ENCODE data around the gene MED25. TPM values are rescaled to one million over a fixed set of nuclear protein-coding genes. Genes with fewer than 3 reads are reported as not detected.

Gene MED25
- total RNA-seq, 1 donor from 2014 or later: 85.4 TPM

- Mint-ChIP-seq H3K27me3 (ENCODE audit: low read depth) (peaks cover 3% of the 10 kb centered on the region), H3K36me3 (ENCODE audit: low read depth) (peaks cover 18% of the 10 kb centered on the region), H3K27ac (ENCODE audit: unreplicated experiment) (no peak overlapping the region), H3K9me3 (peaks cover 4% of the 10 kb centered on the region), H3K4me3 (peak overlapping the region; percentile 70), H3K4me1 (peaks cover 8% of the 10 kb centered on the region)
- DNase-seq (ENCODE audit: low read depth, low spot score): no peak
- TF ChIP-seq CTCF (conservative IDR thresholded peaks at IDR 0.05): no peak
These were observed 28.3 kb downstream of the MED25 start for GRCh38 chr19:49846408-49846807.

DNA sequence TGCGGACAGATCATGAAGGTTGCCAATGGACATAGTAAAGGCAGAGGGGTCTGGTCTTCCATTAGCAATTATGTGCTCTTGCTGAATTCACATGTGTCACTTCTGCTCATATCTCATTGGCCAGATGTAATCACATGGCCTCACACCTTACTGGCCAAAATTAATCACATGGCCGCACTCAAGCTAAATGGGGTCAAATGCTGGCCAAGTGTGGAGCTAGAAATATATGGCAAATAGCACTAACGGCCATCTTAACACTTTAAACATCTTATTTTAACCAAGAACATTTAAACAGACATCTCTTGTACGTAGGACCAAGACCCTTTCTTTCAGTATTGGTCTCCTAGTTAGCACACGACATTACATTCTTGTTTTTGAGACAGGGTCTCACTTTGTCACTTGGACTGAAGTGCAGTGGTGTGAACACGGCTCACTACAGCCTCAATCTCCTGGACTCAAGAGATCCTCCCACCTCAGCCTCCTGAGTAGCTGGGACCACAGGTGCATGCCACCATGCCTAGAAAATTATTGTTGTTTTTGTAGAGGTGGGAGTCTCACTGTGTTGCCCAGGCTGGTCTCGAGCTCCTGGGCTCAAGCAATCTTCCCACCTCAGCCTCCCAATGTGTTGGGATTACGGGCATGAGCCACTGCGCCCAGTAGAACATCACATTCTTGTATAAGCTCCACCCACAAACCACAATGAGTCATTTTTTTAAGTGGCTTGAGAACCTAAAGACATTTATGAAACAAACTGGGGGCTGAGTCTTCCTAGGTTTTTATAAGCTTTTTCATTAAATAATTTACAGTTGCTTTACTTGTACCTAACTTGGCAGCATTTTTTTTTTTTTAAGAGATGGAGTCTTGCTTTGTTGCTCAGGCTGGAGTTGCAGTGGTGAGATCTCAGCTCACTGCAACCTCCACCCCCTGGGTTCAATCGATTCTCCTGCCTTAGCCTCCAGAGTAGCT is 29.9 kb downstream of the MED25 start:
- Mint-ChIP-seq H3K36me3 (ENCODE audit: low read depth) (peaks cover 26% of the 10 kb centered on the region), H3K9me3 (peaks cover 4% of the 10 kb centered on the region), H3K27me3 (ENCODE audit: low read depth) (peaks cover 14% of the 10 kb centered on the region), H3K4me1 (peaks cover 19% of the 10 kb centered on the region), H3K27ac (ENCODE audit: unreplicated experiment) (no peak overlapping the region), H3K4me3 (peak overlapping the region; percentile 69)
- no peak for TF ChIP-seq CTCF (conservative IDR thresholded peaks at IDR 0.05)
- DNase-seq (ENCODE audit: low read depth, low spot score): no peak

GRCh38 chr19:49848938-49849337 is 30.8 kb downstream of the MED25 start:
- no peak for DNase-seq (ENCODE audit: low read depth, low spot score)
- H3K27me3 Mint-ChIP-seq (ENCODE audit: low read depth): peaks cover 14% of the 10 kb centered on the region
- H3K27ac Mint-ChIP-seq (ENCODE audit: unreplicated experiment): no peak overlapping the region
- H3K36me3 Mint-ChIP-seq (ENCODE audit: low read depth): peaks cover 26% of the 10 kb centered on the region
- peaks cover 4% of the 10 kb centered on the region for H3K9me3 Mint-ChIP-seq
- H3K4me3 Mint-ChIP-seq: peak overlapping the region; percentile 67
- no peak for TF ChIP-seq CTCF (conservative IDR thresholded peaks at IDR 0.05)
- H3K4me1 Mint-ChIP-seq: peaks cover 26% of the 10 kb centered on the region

DNA sequence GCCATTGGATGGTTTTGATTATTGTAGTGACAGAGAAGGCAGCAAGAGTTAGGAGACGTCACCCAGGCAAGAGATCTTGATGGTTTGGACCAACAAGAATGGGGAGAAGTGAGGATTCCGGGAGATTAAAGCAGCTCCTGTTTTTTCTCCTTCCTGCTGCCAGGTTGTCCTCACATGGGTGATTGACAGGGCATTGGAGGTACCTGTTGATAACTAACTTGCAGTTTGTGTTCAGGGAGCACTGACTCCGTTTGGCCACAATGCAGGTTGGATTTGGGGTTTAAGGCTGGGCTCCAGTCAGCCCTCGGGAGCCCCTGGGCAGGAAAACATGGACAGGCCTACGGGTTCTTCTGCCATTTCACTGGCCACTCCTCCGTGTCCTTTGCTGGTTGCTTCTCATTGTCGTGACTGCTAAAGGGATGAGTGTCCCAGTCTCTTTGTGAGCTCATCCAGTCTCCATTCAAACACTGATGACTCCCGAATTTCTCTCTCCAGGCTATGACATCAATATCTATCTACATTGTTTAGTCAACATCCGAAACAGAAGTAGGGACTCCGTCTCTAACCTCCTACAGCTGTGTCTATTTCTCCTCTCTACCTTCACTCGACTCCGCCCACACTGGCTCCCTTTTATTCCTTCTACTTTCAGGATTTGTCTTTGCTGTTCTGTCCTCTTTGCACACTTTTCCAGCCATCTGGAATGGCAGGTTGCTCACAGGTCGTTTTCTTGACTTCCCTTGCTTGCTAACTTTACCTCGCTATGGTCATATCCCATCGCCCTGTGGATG is 31.5 kb downstream of the MED25 start:
- Mint-ChIP-seq H3K4me1 (peaks cover 26% of the 10 kb centered on the region), H3K27me3 (ENCODE audit: low read depth) (peaks cover 14% of the 10 kb centered on the region), H3K27ac (ENCODE audit: unreplicated experiment) (no peak overlapping the region), H3K4me3 (peak overlapping the region; percentile 95), H3K9me3 (peaks cover 4% of the 10 kb centered on the region), H3K36me3 (ENCODE audit: low read depth) (peaks cover 26% of the 10 kb centered on the region)
- no peak for DNase-seq (ENCODE audit: low read depth, low spot score)
- no peak for TF ChIP-seq CTCF (conservative IDR thresholded peaks at IDR 0.05)

- DNase-seq (ENCODE audit: low read depth, low spot score): no peak
- Mint-ChIP-seq H3K36me3 (ENCODE audit: low read depth) (peaks cover 26% of the 10 kb centered on the region), H3K4me1 (peaks cover 26% of the 10 kb centered on the region), H3K4me3 (peak overlapping the region; percentile 95), H3K27me3 (ENCODE audit: low read depth) (peaks cover 14% of the 10 kb centered on the region), H3K9me3 (peaks cover 4% of the 10 kb centered on the region), H3K27ac (ENCODE audit: unreplicated experiment) (no peak overlapping the region)
- TF ChIP-seq CTCF (conservative IDR thresholded peaks at IDR 0.05): no peak
These were observed 32.1 kb downstream of the MED25 start for GRCh38 chr19:49850221-49850486.
